GM21381 (cell line): ENCODE results near the gene SUMF1.

Source experiments
- ATAC-seq: cut with Tn5 transposase; IDR thresholded peaks from one replicate; pipeline ENCODE4 v1.9.1; 2021; ENCODE audit warnings: mild to moderate bottlenecking, moderate library complexity; ENCODE audit not compliant: unreplicated experiment

The SUMF1 gene

DNA sequence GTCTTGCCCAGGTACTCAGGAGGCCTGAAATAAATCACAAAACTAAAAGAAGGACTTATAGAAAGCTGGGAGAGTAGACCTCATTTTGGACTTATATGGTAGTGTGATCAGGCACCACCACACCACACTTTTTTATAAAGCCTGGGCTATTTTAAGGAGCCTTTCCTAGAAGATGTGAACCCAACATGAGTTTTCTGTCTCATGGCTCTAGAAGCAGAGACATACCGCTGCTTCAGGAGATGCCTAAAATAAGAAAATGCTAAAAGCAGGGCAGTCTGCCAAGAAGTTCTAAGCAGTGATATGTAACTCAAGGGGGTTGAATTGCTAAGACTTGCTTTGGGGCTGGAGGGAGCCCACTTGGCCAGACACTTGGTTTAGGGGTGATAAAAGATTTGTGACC is 49.6 kb downstream of the SUMF1 start:
- no peak for ATAC-seq

DNA sequence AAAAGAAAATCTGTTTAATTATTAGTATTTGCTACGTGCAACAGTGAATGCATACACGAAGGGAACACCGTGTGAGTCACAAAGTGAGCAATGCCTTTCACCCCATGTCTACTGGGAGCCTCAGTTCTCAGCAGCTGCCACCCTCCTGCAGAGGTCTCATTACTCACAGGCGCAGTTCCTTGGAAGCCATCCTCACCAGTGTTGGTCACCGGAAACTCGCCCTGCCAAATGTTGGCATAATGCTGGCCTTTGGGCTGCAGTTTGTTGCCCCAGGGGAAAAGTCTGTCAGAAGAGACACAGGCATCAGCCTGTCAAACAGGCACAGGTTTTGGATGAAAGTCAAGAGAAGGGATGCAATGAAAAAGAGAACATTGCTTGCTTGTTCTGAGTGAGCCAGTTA is 50.1 kb downstream of the SUMF1 start:
- ATAC-seq = no peak

DNA sequence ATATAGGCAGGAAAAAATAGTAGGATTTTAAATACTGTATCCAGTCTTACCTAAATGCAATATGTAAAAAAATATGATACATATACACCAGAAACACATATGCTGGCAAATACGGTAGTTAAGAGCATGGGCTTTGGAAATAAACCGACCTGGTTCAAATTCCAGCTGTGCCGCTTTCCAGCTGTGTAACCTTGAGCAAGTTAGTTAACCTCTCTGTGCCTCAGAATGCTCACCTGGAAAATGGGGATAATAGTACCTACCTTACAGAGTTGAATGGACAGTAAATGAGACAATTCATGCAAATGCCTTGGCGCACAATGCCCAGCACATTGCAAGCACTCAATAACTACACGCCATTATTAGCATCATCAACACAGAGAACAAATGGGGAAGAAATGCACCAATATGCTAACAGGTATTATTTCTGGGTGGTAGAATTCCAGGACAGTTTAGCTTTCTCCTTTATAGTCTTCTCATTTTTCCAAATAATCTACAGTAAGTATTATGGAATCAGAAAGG is 50.6 kb downstream of the SUMF1 start:
- no peak for ATAC-seq

DNA sequence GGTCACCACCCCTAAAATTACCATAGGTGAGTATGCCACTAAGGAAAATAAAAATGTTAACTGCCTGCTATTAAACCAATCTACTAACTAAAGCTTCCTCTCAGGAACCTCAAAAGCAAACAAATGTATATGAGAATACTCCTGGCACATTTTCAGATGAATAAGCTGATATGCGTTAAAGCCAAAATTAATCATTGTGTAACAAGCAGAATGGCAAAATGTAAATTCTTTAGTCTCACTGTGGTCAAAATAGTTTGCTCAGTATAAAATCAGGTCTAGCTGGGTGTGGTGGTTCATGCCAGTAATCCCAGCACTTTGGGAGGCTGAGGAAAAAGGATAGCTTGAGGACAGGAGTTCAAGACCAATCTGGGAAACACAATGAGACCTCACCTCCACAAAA is 53.6 kb downstream of the SUMF1 start:
- ATAC-seq = no peak

DNA sequence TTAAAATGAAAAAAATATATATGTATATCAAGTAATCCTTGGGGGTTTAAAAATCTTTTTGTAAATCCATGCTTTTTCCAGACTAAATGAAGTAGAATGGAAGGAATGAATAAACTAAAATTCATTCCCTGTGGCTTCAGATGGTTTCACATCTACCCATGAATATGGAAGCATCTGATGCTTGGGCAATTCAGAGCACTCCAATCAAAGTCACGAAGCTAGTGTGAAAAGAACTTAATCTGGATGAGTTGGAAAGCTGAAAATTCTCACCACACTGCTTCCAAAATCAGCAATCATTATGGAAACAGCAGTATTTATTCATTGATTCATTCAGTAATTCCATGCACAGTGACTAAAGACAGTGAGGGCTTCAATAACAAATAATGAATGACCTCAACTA is 55.2 kb downstream of the SUMF1 start:
- ATAC-seq = no peak

DNA sequence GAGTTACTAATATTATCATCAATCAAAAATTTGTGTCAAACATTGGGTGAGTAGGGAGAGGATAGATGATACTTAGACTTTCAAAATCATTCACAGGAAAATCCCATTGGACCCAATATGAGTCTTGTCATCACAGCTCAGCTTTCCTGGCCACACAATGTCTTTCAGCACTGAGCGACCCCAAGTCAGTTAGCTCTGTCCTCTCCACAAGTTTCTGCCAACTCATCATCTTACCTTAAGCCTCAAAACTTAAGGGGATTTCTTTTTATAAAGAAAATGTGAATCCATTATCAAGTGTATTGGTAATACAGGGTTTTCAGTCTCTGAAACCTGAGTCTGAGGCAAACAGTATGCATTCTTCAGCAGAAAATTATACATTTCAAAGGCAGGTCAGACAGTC is 55.8 kb downstream of the SUMF1 start:
- ATAC-seq = no peak

DNA sequence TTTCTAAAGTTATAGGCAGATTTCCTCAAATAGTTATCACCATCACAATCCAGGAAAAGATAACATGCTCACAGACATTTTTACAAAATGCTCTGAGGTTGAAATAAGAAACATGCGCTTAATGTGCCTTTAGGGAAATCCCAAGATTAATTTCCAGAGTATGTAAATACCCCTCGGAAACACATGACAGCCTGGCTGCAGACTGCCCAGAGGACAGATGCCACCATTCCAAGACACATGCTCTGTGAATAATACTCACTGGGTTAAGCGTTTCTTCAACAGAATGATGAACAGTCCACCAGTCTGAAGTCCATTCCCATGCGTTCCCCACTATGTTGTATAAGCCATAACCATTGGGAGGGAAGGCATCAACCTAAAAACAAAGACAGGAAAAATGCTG is 56.5 kb downstream of the SUMF1 start:
- no peak for ATAC-seq

DNA sequence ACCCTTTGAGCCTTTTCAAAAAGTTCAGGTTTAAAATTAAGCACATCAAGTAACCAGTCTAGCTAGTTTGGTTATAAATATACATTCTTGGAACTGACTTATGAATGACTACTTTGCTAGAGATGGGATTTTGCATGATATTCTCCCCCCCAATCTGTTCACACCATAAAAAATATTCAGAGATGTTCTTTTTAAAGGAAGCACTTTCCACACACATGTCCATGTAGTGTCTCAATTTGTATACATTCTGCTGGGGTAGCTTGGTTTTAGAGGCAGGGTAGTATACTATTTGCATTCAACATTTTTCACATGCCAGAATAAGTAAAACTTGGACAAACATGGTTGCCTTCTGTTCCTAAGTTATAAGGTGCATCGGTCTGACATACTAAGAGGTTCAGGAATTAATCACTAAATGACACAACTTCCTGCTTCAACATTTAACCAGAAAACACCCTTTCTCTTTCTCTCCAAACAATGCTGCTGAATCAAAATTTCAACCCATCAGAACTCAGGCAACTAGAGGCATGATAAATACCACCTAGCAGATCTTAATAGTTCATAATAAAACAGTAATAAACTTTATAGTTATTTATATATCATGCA is 57.0 kb downstream of the SUMF1 start:
- no peak for ATAC-seq

DNA sequence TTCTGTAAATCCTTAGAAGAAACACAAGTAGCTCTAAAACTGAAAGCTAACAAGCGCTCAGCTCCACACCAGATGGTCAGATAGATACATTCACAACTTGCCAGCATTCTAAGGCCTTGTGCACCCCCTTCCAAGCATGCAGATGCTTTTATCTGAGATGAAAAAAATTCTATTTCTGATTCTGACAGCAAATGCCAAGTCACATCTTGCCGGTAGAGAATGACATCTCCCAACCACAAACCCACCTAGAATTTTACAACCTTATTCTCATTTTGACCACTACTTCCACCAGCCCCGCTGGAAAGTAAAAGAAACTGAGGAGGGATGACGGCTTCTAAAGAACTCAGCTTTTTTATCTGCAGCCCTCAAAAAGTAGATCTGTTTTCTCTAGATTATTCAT is 57.7 kb downstream of the SUMF1 start:
- ATAC-seq = peak; percentile 38

DNA sequence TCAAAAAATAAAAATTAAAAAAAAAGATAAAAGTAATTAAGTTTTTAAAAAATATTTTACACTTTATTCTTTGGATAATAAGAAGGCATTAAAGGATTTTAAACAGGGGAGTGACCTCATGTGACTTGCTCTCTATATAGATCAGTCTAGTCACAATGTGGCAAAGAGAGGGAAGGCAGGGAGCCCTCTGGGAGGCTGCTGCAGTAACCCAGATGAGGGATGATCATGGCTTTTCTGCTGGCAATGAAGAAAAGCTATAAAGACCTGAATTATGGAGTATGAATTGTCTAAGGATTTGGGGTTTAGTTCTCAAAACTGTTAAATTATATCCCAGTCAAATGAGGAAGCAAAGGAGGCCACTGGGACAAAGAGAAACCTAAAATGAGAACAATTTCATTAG is 58.1 kb downstream of the SUMF1 start:
- ATAC-seq = no peak

DNA sequence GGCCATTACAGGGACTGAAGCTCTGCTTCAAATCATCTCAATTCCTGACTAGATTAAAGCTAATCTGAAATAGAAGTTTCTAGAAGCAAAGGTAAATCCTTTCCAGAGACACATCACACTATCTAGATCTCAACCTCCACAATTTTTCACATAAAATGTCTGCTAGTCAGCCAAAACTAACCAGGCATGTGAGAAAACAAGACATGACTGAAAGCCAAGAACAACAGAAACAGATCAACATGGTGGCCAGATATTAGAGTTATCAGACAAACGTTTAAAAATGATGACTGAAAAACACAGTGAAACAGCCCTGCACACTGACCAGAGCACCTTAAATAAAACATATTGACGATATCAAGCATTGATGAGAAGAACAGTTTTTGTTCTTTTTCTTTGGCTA is 59.1 kb downstream of the SUMF1 start:
- ATAC-seq = no peak

DNA sequence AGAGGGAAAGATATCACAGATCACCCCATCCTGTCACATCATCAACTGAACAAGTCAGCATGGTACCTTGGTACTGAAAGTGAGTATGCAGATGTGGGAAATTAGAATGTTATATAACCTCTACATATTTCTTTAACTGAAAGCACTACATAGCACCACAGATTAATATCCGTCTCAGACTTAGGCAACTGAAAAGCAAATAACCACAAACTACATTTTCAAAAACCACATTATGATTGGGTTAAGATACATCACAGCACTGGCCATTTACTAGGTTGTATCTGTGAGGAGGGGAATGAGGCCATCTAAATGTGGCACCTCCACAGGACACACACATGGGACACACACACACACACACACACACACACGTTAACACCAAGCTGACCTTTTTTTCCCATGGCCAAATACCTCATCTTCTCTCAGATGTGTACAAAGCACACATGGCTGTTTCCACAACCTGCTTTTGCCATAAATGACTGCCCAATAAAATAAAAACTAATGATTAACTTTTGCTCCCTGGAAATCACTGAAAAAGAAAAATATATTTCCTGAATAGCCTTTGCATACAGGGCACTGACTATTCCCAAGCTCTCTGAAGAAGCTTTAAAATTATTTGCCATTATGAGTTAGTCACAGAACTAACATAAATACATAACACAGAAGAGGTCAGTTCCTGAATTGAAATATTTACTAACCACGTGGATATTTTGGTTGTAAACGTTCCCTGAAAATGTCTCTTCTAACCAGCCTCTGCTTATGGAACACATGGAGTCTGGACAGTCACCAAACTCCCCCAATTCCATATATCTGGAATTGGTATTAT is 60.1 kb downstream of the SUMF1 start:
- peak; percentile 79 for ATAC-seq

DNA sequence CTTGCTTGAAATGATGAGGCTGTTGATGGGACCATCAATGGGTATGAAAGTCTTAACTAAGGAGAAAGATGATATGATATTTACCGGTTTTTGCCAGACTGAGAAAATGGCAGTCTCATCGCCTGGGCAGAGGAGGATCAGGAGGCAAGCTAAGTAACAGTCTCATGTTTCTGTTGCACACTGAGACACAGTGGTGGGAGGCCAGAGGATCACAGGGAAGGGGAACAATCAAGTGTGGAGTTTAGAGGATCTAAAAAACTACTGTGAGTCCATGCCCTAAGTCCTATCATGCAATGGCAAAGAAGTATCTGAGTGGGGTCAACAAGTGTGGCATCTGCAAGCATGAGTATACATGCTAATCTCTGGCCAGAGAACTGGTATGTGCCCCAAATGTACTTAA is 62.2 kb downstream of the SUMF1 start:
- no peak for ATAC-seq

DNA sequence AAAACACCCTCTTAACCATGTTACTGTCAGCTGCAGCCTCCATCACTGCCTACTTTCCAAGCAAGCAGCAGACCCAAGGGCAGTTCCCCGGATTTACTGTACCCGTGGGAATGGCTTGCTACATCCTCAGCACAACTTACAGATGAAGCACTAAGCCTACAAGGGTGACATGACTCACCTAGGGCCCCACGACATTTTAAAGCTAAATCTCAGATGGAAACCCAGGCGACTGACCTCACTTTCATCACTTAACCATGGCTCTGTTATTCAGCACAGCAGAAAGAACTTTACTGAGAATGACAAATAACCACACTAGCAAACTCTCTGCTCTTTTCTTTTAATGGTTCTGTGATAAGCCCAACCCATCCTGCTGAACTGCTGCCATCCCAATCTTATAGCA is 65.6 kb downstream of the SUMF1 start:
- no peak for ATAC-seq

DNA sequence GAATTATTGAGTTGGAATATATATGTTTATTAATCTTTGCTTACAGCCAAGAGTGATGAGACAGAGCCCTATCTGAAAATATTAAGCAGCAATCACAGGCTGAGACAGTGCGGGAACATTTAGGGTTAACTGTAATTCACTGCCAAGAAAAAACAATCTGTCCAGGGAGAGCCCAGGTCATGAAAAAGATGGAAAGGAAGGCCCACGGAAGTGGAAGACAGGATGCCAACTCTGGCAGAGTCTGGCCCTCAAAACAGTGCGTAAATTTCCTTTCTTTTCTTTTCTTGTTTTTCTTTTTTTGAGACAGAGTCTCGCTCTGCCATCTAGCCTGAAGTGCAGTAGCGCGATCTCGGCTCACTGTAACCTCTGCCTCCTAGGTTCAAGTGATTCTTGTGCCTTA is 67.6 kb downstream of the SUMF1 start:
- no peak for ATAC-seq

DNA sequence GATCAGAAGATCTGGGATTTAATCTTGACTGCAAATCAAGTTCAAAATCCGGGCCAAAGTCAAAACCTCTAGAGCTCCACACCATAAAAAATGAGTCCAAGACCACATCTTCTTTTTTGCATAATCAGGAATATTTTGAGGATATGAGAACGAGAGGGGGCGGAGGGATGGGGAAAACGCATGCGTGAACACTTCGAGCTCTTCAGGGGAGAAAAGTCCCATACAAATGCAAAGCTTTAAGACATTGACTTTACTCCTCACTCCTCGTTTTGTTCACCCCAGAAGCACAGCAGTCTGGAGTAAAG is 68.2 kb downstream of the SUMF1 start:
- ATAC-seq = no peak

DNA sequence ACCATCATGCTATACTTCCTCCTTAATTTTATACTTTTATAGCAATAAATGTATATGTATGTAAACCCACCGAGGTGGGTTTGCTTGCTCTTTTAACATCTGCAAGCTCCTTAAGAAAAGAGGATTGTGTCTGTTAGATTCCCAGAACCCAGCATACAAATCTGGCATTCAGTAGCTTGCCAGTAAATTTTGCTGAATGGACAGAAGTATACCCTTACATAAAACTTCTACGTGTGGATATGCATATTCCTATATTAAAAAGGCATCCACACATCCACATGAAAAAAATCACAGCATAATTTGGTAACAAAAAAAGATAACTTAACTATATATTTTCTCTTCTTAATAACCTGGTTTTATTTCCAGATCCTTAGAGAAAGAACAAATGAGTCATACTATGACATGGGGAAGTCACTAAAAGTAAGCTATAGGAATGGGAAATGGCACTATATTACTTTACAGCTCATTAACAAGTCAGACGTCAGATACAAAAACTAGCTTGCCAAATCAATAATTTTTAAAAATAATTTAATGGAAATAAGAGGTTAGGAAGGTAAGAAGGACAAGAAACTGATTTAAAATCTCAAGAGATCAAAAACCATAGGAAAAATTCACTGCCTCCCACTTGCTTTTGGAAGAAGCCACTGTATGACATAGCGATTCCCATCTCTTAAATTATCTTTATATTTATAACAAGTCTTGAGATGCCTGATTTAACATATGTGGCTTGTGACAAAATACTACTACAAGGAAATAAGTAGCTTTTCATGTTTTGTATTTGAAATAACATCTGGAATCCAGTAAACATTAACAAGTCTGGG is 68.7 kb downstream of the SUMF1 start:
- ATAC-seq = no peak

DNA sequence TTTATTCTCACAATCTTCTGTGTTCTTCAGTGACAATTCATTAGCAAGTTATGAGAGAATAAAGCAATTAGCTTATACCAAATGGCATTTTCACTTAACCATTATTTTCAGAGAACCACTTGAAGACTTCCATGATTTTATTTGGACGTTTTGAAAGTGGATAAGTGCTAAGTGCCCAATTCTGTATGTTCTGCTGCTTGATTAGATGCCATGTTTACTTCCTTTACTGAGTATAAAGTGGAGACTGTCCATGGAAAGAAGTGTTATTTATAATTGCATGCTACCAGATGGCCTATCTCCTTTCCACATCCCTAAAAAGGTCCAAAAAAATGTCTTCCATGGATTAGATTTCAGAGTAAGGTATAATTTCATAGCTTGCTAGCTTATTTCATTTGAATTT is 69.6 kb downstream of the SUMF1 start:
- no peak for ATAC-seq

DNA sequence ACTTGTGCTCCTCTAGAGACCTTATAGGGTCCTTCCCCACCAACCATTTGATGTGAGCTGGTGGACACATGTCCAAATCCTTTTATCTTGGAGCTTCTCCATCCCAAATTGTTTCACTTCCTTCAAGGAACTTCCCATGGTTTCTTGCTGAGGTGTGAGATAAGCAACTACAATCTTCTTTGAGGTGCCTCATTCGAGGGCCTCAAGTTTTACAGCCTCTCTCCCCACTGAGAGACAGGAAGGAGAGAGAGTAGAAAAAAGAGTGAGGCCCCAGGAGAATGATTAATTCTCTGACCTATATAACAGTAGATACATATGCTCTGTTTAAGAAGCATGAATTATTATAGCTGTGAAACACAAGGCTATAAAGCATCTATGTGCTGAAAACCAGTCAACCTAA is 70.5 kb downstream of the SUMF1 start:
- ATAC-seq = no peak

DNA sequence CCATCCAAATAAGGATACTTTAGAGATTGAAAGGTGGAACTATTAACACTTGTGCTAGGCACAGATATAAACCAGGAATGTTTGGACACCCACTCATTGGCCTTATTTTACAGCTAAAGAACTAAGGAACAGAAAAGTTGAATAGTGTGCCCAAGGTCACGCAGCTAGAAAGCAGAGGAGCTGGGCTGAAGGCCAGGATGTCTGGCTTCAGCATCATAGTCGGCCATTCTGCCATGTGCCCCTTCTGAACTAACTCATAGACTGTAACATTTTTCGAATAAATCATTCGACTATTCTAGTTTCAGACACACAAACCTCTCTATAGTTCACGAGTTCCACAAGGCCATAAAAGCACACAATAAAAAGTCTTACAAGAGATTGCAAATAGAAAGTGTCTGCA is 71.1 kb downstream of the SUMF1 start:
- no peak for ATAC-seq

DNA sequence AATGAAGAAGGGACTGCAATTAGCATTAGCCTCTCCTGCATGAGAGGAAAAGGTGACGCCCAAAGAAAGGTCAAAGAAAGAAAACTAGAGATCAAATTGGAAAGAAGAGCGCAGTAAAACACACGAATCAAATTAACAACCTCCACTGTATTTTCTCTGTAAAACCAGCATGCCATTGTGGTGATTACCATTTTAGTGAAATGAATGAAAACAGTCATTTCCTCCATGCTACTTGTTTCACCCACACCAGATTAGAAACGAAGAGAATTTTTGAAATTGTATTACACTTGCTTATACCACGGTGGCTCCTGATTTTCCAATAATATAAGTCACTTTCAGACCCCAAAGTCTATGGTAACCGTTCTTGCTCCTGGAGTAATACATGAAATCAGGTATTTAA is 71.6 kb downstream of the SUMF1 start:
- ATAC-seq = no peak

DNA sequence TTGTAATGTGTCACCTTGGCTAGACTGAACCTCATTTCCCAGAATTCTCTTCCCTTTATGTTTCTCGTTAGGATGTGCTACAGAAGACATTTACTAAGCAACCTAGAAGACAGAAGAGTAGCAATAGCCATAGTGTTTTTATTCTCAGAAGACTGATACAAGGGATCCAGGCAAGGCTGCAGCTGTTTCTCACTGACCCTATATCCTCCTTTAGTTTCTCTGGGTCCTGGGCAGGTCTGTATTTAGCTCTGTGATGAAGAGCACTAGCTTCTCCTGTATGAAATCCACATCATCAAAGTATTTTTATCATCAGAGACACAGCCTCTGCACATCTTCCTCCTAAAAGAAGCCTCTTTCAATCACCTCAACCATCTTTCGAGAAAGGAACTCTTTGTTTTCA is 72.5 kb downstream of the SUMF1 start:
- ATAC-seq = no peak
